Activated T-helper 1 cell treated with anti-CD3 and anti-CD28 coated beads, Interleukin-12 subunit alpha, Interleukin-12 subunit beta, Interleukin-2, Interleukin-4 antibody, amounts not matched to agents 30 ng/mL and 10 ng/mL and 1 ng/mL, durations not matched to agents 14 hours and 24 hours and 36 hours (primary cell): Measurements from ENCODE around the gene OSBPL6. TPM values are rescaled to one million over a fixed set of nuclear protein-coding genes. Genes with fewer than 3 reads are reported as not detected.

ENCODE experiments used
- DNase-seq: peaks from one replicate; pipeline ENCODE4 v3.0.0; 2021; ENCODE audit warnings: low spot score
- H3K27ac Mint-ChIP-seq: one replicate; pipeline ENCODE4 v1.8.0; 2021; ENCODE audit warnings: mild to moderate bottlenecking, mixed read lengths
- H3K27me3 Mint-ChIP-seq: one replicate; pipeline ENCODE4 v1.8.0; 2022; ENCODE audit warnings: mild to moderate bottlenecking, moderate library complexity, mixed read lengths; ENCODE audit not compliant: insufficient read depth
- H3K36me3 Mint-ChIP-seq: one replicate; pipeline ENCODE4 v1.8.0; 2021; ENCODE audit warnings: low read depth, mixed read lengths
- H3K4me1 Mint-ChIP-seq: one replicate; pipeline ENCODE4 v1.8.0; 2021; ENCODE audit warnings: low read depth, mixed read lengths
- H3K4me3 Mint-ChIP-seq: one replicate; pipeline ENCODE4 v1.8.0; 2021; ENCODE audit warnings: mild to moderate bottlenecking, moderate library complexity, mixed read lengths
- H3K9me3 Mint-ChIP-seq: one replicate; pipeline ENCODE4 v1.8.0; 2021; ENCODE audit warnings: mixed read lengths
- intact Hi-C: fragments of 100-400 bp; cut with micrococcal nuclease; formaldehyde crosslinking; loops from one replicate; pipeline ENCODE4 v1.15.1; 2024
- total RNA-seq: library from RNA; stranded (reverse); gene quantifications from 2 replicates; pipeline ENCODE4 v1.2.3, GENCODE V29; 2022

OSBPL6 gene
- total RNA-seq, 1 donor from 2014 or later: 1.9 TPM

GRCh38 chr2:178204977-178205376 is 10.7 kb downstream of the OSBPL6 start:
- Mint-ChIP-seq H3K9me3 (no peaks in the 10 kb centered on the region), H3K4me1 (no peaks in the 10 kb centered on the region), H3K36me3 (no peaks in the 10 kb centered on the region), H3K4me3 (no peak overlapping the region), H3K27me3 (peaks cover 29% of the 10 kb centered on the region), H3K27ac (no peak overlapping the region)
- intact Hi-C loops: no loop called here
- no peak for DNase-seq

GRCh38 chr2:178205853-178206521 is 11.7 kb downstream of the OSBPL6 start:
- DNase-seq: no peak
- H3K36me3 Mint-ChIP-seq: no peaks in the 10 kb centered on the region
- no peaks in the 10 kb centered on the region for H3K9me3 Mint-ChIP-seq
- H3K27ac Mint-ChIP-seq: no peak overlapping the region
- peaks cover 29% of the 10 kb centered on the region for H3K27me3 Mint-ChIP-seq
- intact Hi-C loops: no loop called here
- H3K4me3 Mint-ChIP-seq: no peak overlapping the region
- no peaks in the 10 kb centered on the region for H3K4me1 Mint-ChIP-seq

DNA sequence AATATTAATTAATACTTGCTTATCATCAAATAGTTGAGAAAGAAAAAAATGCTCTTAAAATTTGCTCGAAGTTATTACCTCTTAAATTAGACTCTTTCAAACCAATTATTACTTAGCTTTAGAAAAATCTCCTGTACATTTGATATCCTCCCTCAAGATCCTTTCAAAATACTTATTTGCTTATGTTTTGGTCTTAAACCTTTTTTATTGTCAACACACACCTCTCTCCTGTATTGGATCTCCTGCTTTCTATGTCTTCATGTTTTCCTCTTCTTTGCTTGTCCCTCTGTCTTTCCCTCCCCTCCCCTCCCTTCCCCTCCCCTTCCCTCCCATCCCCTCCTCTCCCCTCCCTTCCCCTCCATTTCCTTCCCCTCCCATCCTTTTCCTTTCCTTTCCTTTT is 14.0 kb downstream of the OSBPL6 start:
- H3K4me3 Mint-ChIP-seq: no peak overlapping the region
- no peaks in the 10 kb centered on the region for H3K36me3 Mint-ChIP-seq
- H3K27me3 Mint-ChIP-seq: peaks cover 21% of the 10 kb centered on the region
- H3K9me3 Mint-ChIP-seq: no peaks in the 10 kb centered on the region
- no peak for DNase-seq
- H3K27ac Mint-ChIP-seq: no peak overlapping the region
- no peaks in the 10 kb centered on the region for H3K4me1 Mint-ChIP-seq
- intact Hi-C loops: no loop called here

DNA sequence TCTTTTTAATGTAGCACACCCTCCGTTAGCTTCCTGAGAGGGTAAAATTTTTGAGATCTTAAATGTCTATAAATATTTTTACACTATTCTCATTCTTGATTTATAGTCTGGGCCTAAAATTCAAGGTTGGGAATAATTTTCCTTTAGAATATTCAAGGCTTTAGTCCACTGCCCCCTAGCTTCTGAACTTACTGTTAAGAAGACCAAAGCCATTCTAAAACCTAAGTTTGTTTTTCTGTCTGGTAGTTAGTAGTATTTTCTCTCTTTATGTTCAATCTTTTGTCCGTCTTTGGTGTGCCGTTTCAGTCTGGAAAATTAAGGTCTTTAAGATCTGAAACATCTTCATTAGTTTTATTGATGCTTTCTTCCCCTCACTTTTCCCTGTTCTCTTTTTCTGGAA is 14.5 kb downstream of the OSBPL6 start:
- Mint-ChIP-seq H3K4me1 (no peaks in the 10 kb centered on the region), H3K27ac (no peak overlapping the region), H3K4me3 (no peak overlapping the region), H3K27me3 (peaks cover 17% of the 10 kb centered on the region), H3K9me3 (no peaks in the 10 kb centered on the region), H3K36me3 (no peaks in the 10 kb centered on the region)
- DNase-seq: no peak
- intact Hi-C loops: no loop called here

DNA sequence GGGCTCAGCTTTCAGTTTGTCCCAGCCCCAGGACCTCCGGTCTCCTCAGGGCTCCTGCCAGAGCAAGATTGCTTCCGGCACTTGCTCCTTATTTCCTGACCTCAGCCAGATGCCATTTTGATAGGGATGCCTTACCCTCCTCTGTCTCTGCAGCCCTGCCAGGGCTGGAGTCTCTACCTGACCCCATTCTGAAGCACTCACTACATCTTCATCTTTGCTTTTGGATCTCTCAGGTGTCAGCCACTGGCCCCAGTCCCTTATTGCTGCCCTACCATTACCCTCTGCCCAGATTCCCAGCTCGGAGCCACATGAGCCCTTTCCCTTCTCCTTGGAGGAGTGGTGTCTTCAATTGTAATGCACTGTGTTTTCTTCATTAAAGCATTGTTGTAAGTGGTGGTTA is 17.1 kb downstream of the OSBPL6 start:
- intact Hi-C loops: no loop called here
- Mint-ChIP-seq H3K27me3 (peaks cover 17% of the 10 kb centered on the region), H3K4me3 (no peak overlapping the region), H3K9me3 (no peaks in the 10 kb centered on the region), H3K27ac (no peak overlapping the region), H3K36me3 (no peaks in the 10 kb centered on the region), H3K4me1 (no peaks in the 10 kb centered on the region)
- DNase-seq: no peak

DNA sequence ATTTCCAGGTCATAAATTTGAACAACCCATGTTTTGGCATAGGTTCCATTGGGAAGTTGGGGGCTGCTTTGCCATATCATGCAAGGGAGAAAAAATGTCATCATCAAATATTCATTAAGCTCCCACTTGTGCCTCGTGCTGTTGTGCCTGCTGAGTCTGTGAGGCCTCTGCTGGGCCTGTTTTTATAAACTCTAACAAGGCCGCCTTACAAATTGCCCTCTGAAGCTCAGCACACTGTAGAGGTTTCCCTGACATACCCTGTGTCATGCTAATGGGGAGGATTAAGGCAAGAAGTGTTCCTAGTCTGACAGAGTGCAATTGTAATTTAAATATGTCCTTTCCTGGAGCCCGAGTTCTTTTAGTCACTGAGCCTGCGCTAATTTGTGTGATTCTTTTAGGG is 17.6 kb downstream of the OSBPL6 start:
- Mint-ChIP-seq H3K4me1 (no peaks in the 10 kb centered on the region), H3K27me3 (peaks cover 17% of the 10 kb centered on the region), H3K4me3 (no peak overlapping the region), H3K9me3 (no peaks in the 10 kb centered on the region), H3K27ac (no peak overlapping the region), H3K36me3 (no peaks in the 10 kb centered on the region)
- intact Hi-C loops: no loop called here
- no peak for DNase-seq

DNA sequence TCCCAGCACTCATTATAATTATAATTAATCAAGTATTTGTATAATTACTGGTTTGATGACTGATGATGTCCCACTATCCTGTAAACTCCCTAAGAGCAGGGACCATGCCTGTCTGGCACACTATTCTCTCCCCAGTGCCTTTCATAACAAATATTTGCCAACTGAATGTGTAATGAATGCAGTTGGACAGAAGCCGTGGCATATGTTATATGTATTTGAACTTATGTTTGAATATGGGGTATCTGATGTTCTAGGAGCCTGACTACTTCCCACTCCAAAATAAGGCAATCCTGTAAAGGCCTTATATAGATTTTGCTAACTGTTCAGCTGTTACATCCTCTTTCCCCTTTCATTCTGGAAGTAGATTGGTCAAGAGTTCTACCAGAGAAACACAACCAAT is 19.7 kb downstream of the OSBPL6 start:
- Mint-ChIP-seq H3K4me1 (no peaks in the 10 kb centered on the region), H3K36me3 (no peaks in the 10 kb centered on the region), H3K4me3 (no peak overlapping the region), H3K27me3 (peaks cover 15% of the 10 kb centered on the region), H3K27ac (no peak overlapping the region), H3K9me3 (no peaks in the 10 kb centered on the region)
- intact Hi-C loops: no loop called here
- DNase-seq: no peak

- no peaks in the 10 kb centered on the region for H3K9me3 Mint-ChIP-seq
- peaks cover 7% of the 10 kb centered on the region for H3K27me3 Mint-ChIP-seq
- H3K27ac Mint-ChIP-seq: no peak overlapping the region
- H3K4me1 Mint-ChIP-seq: no peaks in the 10 kb centered on the region
- DNase-seq: no peak
- intact Hi-C loops: no loop called here
- H3K4me3 Mint-ChIP-seq: no peak overlapping the region
- no peaks in the 10 kb centered on the region for H3K36me3 Mint-ChIP-seq
Measured at GRCh38 chr2:178219247-178219646, 24.9 kb downstream of the OSBPL6 start.

DNA sequence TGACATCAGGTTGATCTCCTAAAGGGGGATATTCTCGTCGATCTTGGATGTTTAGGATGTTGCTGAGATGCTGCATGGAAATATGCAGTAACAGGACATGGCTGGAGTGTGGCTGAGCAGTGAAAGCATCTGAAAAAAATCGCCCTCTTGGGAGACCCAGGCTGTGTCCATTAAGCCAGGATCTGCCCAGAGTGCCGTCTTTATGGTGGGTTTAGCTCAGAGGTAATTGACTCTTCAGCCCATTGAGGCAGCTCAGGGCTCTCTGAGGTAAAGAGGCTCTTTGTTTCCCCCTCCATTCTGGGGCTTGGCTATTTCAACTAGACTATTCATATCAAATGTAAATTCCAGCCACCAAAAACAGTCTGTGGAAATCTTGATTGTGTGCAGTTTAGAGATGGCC is 26.5 kb downstream of the OSBPL6 start:
- intact Hi-C loops: no loop called here
- Mint-ChIP-seq H3K36me3 (no peaks in the 10 kb centered on the region), H3K27ac (no peak overlapping the region), H3K9me3 (no peaks in the 10 kb centered on the region), H3K4me3 (no peak overlapping the region), H3K4me1 (no peaks in the 10 kb centered on the region), H3K27me3 (peaks cover 6% of the 10 kb centered on the region)
- no peak for DNase-seq

- Mint-ChIP-seq H3K4me3 (no peak overlapping the region), H3K27ac (no peak overlapping the region), H3K9me3 (no peaks in the 10 kb centered on the region), H3K4me1 (no peaks in the 10 kb centered on the region), H3K36me3 (no peaks in the 10 kb centered on the region), H3K27me3 (peaks cover 11% of the 10 kb centered on the region)
- no peak for DNase-seq
- intact Hi-C loops: no loop called here
Measured at GRCh38 chr2:178221556-178221955, 27.2 kb downstream of the OSBPL6 start.

- Mint-ChIP-seq H3K27ac (no peak overlapping the region), H3K9me3 (no peaks in the 10 kb centered on the region), H3K4me3 (no peak overlapping the region), H3K27me3 (peaks cover 10% of the 10 kb centered on the region), H3K4me1 (no peaks in the 10 kb centered on the region), H3K36me3 (no peaks in the 10 kb centered on the region)
- DNase-seq: no peak
- intact Hi-C loops: no loop called here
Measured at GRCh38 chr2:178223806-178224205, 29.5 kb downstream of the OSBPL6 start.

DNA sequence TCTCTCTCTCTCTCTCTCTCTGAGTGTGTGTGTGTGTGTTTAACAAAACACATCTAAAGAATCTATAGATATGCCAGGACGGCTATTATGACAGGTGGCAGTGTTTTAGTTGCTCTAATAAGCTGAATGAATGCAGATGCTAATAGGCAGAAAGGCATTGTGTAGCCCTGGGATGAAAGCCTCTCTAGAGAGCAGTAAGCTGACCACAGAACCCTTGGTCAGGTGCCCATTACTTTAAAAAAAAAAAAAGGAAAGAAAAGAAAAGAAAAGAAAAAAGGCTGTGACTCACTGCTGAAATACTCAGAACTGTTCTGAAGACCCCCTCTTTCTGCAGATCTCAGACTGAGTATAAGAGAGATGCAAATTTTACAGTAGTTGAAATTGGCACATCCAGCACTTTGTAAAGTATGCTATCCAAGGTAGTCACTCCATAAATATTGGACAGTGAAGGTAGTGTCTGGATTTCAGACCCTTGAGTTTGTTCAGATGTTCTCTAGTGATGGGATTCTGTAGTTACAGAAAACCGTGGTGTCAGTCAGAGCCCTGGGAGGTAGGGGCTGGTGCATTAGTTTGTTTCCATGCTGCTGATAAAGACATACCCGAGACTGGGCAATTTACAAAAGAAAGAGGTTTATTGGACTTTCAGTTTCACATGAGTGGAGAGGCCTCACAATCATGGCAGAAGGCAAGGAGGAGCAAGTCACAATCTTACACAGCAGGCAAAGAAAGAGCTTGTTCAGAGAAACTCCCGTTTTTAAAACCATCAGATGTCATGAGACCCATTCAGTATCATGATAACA is 30.9 kb downstream of the OSBPL6 start:
- intact Hi-C loops: no loop called here

DNA sequence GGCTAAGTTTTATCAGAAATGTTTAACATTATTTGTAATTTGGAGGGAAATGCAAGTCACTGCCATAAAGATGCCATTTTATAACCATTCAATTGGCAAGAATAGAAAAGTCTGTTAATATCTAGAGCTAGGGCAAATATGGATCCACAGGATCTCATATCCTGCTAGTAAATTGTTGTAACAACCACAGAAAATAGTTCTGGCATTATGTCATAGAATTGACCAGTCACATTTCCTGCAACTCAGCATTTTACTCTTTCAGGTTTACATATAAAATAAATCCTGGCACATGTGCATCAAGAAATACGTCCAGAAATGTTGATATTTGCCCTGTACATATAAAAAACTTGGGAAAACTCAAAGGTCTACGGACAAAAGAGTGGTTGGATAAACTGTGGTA is 32.9 kb downstream of the OSBPL6 start:
- Mint-ChIP-seq H3K36me3 (no peaks in the 10 kb centered on the region), H3K4me1 (no peaks in the 10 kb centered on the region), H3K27ac (no peak overlapping the region), H3K4me3 (no peak overlapping the region), H3K27me3 (peaks cover 9% of the 10 kb centered on the region), H3K9me3 (no peaks in the 10 kb centered on the region)
- intact Hi-C loops: no loop called here
- no peak for DNase-seq

More for the DNA sequence above, 30.9 kb downstream of the OSBPL6 start:
- H3K4me3 Mint-ChIP-seq: no peak overlapping the region
- no peak for DNase-seq
- H3K4me1 Mint-ChIP-seq: no peaks in the 10 kb centered on the region
- H3K27me3 Mint-ChIP-seq: peaks cover 9% of the 10 kb centered on the region
- H3K36me3 Mint-ChIP-seq: no peaks in the 10 kb centered on the region
- H3K9me3 Mint-ChIP-seq: no peaks in the 10 kb centered on the region
- no peak overlapping the region for H3K27ac Mint-ChIP-seq
